Transverse colon (tissue), 3 donors: ENCODE measurements around the gene SLC35A4.

ENCODE experiments used
- CTCF ChIP-seq, 5 experiments: fragments of 200-600 bp in 3 of 5; fragments of 450-650 bp in 2 of 5; sonication (generic) in 3 of 5; IDR thresholded peaks; 1 replicate in 2 of 5; 2 replicates in 3 of 5; pipeline ENCODE4 v1.5.1; 2016 to 2017; ENCODE audit warnings: antibody characterized with exemption in 5 of 5, inconsistent platforms in 3 of 5, mild to moderate bottlenecking in 2 of 5, moderate library complexity in 1 of 5
- POLR2A ChIP-seq: fragments of 450-650 bp; IDR thresholded peaks from one replicate; pipeline ENCODE4 v1.6.1; 2016; ENCODE audit warnings: antibody characterized with exemption, mild to moderate bottlenecking, moderate library complexity

DNA sequence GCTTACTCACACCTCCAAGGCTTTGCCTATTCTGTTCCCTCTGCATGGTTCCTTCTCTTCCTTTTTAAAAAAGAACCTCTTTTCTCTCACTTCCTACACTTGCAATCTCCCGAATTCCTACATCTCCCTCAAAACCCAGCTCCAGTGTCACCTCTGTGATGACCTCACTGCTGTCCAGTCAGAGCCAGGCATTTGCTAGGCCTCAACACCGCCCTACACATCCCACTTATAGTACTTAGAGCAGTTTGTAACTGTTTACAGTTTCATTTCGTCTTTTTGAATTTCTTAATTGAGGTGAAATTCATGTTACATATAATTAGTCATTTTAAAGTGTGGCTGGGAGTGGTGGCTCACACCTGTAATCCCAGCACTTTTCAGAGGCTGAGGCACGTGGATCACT lies 37.5 kb downstream of the SLC35A4 start:
- TF ChIP-seq POLR2A (no peak), CTCF (IDR thresholded peaks at IDR 0.05) (no peak)
